HepG2 (cell line): ENCODE measurements around the gene MAML1. TPM values are rescaled to one million over a fixed set of nuclear protein-coding genes. Genes with fewer than 3 reads are reported as not detected.

Source experiments
- AKNA ChIP-seq: sonication (generic); formaldehyde crosslinking; IDR thresholded peaks from 2 replicates; pipeline ENCODE4 v1.4.0; 2020; ENCODE audit warnings: missing genetic modification reagents, borderline replicate concordance
- CTCF ChIP-seq: sonication (generic); formaldehyde crosslinking; IDR thresholded peaks from 2 replicates; pipeline ENCODE4 v1.5.0; 2020; ENCODE audit warnings: mild to moderate bottlenecking, missing genetic modification reagents, moderate library complexity
- HNRNPLL ChIP-seq: fragments of 200-400 bp; formaldehyde crosslinking; IDR thresholded peaks from 2 replicates; pipeline ENCODE4 v1.6.1; 2017; ENCODE audit warnings: mild to moderate bottlenecking, low read depth, low read length; ENCODE audit not compliant: poor library complexity, severe bottlenecking
- IRF2 ChIP-seq: IDR thresholded peaks from 2 replicates; pipeline ENCODE4 v1.6.1; 2018; ENCODE audit warnings: missing genetic modification reagents, missing compliant biosample characterization
- IRF9 ChIP-seq: sonication (generic); formaldehyde crosslinking; IDR thresholded peaks from 2 replicates; pipeline ENCODE4 v1.8.0; 2022; ENCODE audit warnings: missing genetic modification reagents, mild to moderate bottlenecking, borderline replicate concordance
- KDM5B ChIP-seq: sonication (generic); formaldehyde crosslinking; IDR thresholded peaks from 2 replicates; pipeline ENCODE4 v1.4.0; 2020; ENCODE audit warnings: missing genetic modification reagents, mild to moderate bottlenecking, borderline replicate concordance
- MAX ChIP-seq: IDR thresholded peaks from 2 replicates; pipeline ENCODE4 v1.6.1; 2012; ENCODE audit warnings: inconsistent platforms
- RXRB ChIP-seq: IDR thresholded peaks from 2 replicates; pipeline ENCODE4 v1.6.1; 2016; ENCODE audit warnings: borderline replicate concordance, missing genetic modification reagents, missing compliant biosample characterization
- SP1 ChIP-seq, 2 experiments: fragments of 450-650 bp in 1 of 2; sonication (generic) in 1 of 2; formaldehyde crosslinking in 1 of 2; IDR thresholded peaks; 2 replicates each; pipeline versions ENCODE4 v1.4.0 to v1.6.1; 2016 to 2020; ENCODE audit warnings: missing genetic modification reagents in 1 of 2
- ZBTB43 ChIP-seq: sonication (generic); formaldehyde crosslinking; conservative IDR thresholded peaks from 2 replicates; pipeline ENCODE4 v1.4.0; 2020; ENCODE audit warnings: missing genetic modification reagents
- ZC3H13 ChIP-seq: sonication (generic); formaldehyde crosslinking; IDR thresholded peaks from 2 replicates; pipeline ENCODE4 v1.8.1; 2023; ENCODE audit warnings: mild to moderate bottlenecking, missing genetic modification reagents, moderate library complexity
- ZFY ChIP-seq: sonication (generic); formaldehyde crosslinking; IDR thresholded peaks from 2 replicates; pipeline ENCODE4 v1.4.0; 2020; ENCODE audit warnings: missing genetic modification reagents
- ZGPAT ChIP-seq: IDR thresholded peaks from 2 replicates; pipeline ENCODE4 v1.6.1; 2016; ENCODE audit warnings: mild to moderate bottlenecking
- ZNF3 ChIP-seq: IDR thresholded peaks from 2 replicates; pipeline ENCODE4 v1.7.0; 2017; ENCODE audit warnings: inconsistent platforms
- ZNF737 ChIP-seq: sonication (generic); formaldehyde crosslinking; IDR thresholded peaks from 2 replicates; pipeline ENCODE4 v1.5.0; 2020; ENCODE audit warnings: missing genetic modification reagents, mild to moderate bottlenecking, borderline replicate concordance
- ZSCAN20 ChIP-seq: sonication (generic); formaldehyde crosslinking; IDR thresholded peaks from 2 replicates; pipeline ENCODE4 v1.4.0; 2020; ENCODE audit warnings: missing genetic modification reagents, mild to moderate bottlenecking, borderline replicate concordance
- polyA plus RNA-seq, 8 experiments: library from polyadenylated mRNA; depleted of rRNA in 3 of 8; stranded (reverse) in 7 of 8; unstranded in 1 of 8; fragments of >200 nt; fragmentation: Illumina TruSeq in 4 of 8; extraction: Trizol in 4 of 8; gene quantifications; 2 replicates each; pipeline versions ENCODE4 v1.2.1 to v1.2.3, GENCODE V29; 2011 to 2016; ENCODE audit warnings: low read depth in 4 of 8, missing spikeins in 1 of 8, mixed read lengths in 1 of 8; ENCODE audit not compliant: insufficient read depth in 1 of 8
- total RNA-seq, 5 experiments: library from RNA; depleted of rRNA; stranded (reverse); fragments of >200 nt; fragmentation: Illumina TruSeq; extraction: Trizol; gene quantifications; 2 replicates each; pipeline ENCODE4 v1.2.3, GENCODE V29; 2016; ENCODE audit warnings: low read depth in 1 of 5

MAML1 gene
- total and polyA plus RNA-seq, 2 of the 13 experiments (the other 11 are each of a cell fraction or from before 2014, with no cell fraction given) = 10.0 to 10.8 TPM

GRCh38 chr5:179795863-179796833 is 63.5 kb downstream of the MAML1 start (continued):
- TF ChIP-seq AKNA (CRISPR knock-in tag) (no peak), ZNF3 (CRISPR knock-in tag) (no peak), ZSCAN20 (peak; percentile 89), IRF9 (0 out of 2 replicates have a peak, but pooled peaks have one; percentile 30), KDM5B (CRISPR knock-in tag) (peak; percentile 10; the same call in 1 of the 2 replicates), ZBTB43 (CRISPR knock-in tag) (peak; percentile 19), HNRNPLL (peak; percentile 91), IRF2 (peak; percentile 18; the same call in 1 of the 2 replicates), ZC3H13 (CRISPR knock-in tag) (peak; percentile 55; the same call in 1 of the 2 replicates), CTCF (CRISPR knock-in tag) (peak; percentile 71; the same call in 1 of the 2 replicates), ZFY (peak; percentile 92), RXRB (peak; percentile 23; the same call in 1 of the 2 replicates), ZGPAT (CRISPR knock-in tag) (peak; percentile 67; the same call in 1 of the 2 replicates), SP1 (IDR thresholded peaks at IDR 0.05) (no peak), SP1 (CRISPR knock-in tag; IDR thresholded peaks at IDR 0.05) (no peak; the same call in 1 of the 2 replicates), ZNF737 (CRISPR knock-in tag) (no peak), MAX (peak; percentile 60; the same call in 1 of the 2 replicates)
